SU-DHL-6 (cell line): Measurements from ENCODE around the gene WNT16.

Experiments used
- H2AFZ ChIP-seq: fragments of 200-600 bp; sonication (generic); 2 replicates; pipeline ENCODE4 v1.6.1; 2014; ENCODE audit warnings: low read depth, mild to moderate bottlenecking, moderate library complexity, mixed read lengths, antibody characterized with exemption, low read length; ENCODE audit not compliant: severe bottlenecking
- H3F3A ChIP-seq: fragments of 200-600 bp; shearing (Covaris generic); 2 replicates; pipeline ENCODE4 v1.6.0; 2016; ENCODE audit warnings: antibody characterized with exemption, mild to moderate bottlenecking; ENCODE audit not compliant: insufficient read depth
- H3K27ac ChIP-seq: fragments of 200-600 bp; sonication (generic); 2 replicates; pipeline ENCODE4 v1.5.1; 2016; ENCODE audit warnings: low read depth, mild to moderate bottlenecking, low read length, moderate library complexity, mixed read lengths
- H3K27me3 ChIP-seq: fragments of 200-600 bp; sonication (generic), shearing (Covaris generic); 2 replicates; pipeline ENCODE4 v1.6.0; 2014; ENCODE audit warnings: mild to moderate bottlenecking, low read length
- H3K36me3 ChIP-seq: fragments of 200-600 bp; sonication (generic); 2 replicates; pipeline ENCODE4 v1.6.1; 2014; ENCODE audit warnings: mild to moderate bottlenecking, low read length, mixed read lengths
- H3K4me2 ChIP-seq: fragments of 300-600, 200-600 bp; shearing (Covaris generic), sonication (generic); 2 replicates; pipeline ENCODE4 v1.6.0; 2014; ENCODE audit warnings: low read length, low read depth, mild to moderate bottlenecking; ENCODE audit not compliant: poor library complexity, severe bottlenecking
- H3K4me3 ChIP-seq: fragments of 200-600 bp; sonication (generic); 2 replicates; pipeline ENCODE4 v1.5.1; 2014; ENCODE audit warnings: antibody characterized with exemption, low read length, mild to moderate bottlenecking, mixed read lengths; ENCODE audit not compliant: insufficient read depth, poor library complexity, severe bottlenecking
- H3K79me2 ChIP-seq: fragments of 200-600 bp; sonication (generic); 2 replicates; pipeline ENCODE4 v1.6.1; 2014; ENCODE audit warnings: mild to moderate bottlenecking, low read length, moderate library complexity; ENCODE audit not compliant: insufficient read depth
- H3K9ac ChIP-seq: fragments of 200-600 bp; sonication (generic); 2 replicates; pipeline ENCODE4 v1.7.0; 2014; ENCODE audit warnings: mild to moderate bottlenecking, low read length
- H3K9me2 ChIP-seq: fragments of 200-600 bp; sonication (generic); replicated peaks from 2 replicates; pipeline ENCODE4 v1.6.1; 2014; ENCODE audit warnings: low read length; ENCODE audit not compliant: insufficient read depth
- H3K9me3 ChIP-seq: fragments of 200-600 bp; sonication (generic); 2 replicates; pipeline ENCODE4 v1.6.1; 2014; ENCODE audit warnings: low read length, mixed read lengths; ENCODE audit not compliant: insufficient read depth
- H4K20me1 ChIP-seq: fragments of 200-600 bp; sonication (generic); 2 replicates; pipeline ENCODE4 v1.6.1; 2014; ENCODE audit warnings: low read depth, mild to moderate bottlenecking, antibody characterized with exemption, low read length, moderate library complexity, mixed read lengths
- EZH2phosphoT487 ChIP-seq: fragments of 200-600 bp; sonication (generic), shearing (Covaris generic); conservative IDR thresholded peaks from 2 replicates; pipeline ENCODE4 v1.6.1; 2018; ENCODE audit warnings: mild to moderate bottlenecking, antibody characterized with exemption, low read length, moderate library complexity, mixed read lengths
- TF ChIP-seq, protein P1 (sequence below): fragments of 200-600 bp; sonication (generic); IDR thresholded peaks from one replicate; pipeline ENCODE4 v1.5.1; 2017; ENCODE audit warnings: antibody characterized with exemption, mild to moderate bottlenecking, low read length, moderate library complexity; ENCODE audit not compliant: insufficient read depth, poor library complexity, severe bottlenecking

WNT16 gene

DNA sequence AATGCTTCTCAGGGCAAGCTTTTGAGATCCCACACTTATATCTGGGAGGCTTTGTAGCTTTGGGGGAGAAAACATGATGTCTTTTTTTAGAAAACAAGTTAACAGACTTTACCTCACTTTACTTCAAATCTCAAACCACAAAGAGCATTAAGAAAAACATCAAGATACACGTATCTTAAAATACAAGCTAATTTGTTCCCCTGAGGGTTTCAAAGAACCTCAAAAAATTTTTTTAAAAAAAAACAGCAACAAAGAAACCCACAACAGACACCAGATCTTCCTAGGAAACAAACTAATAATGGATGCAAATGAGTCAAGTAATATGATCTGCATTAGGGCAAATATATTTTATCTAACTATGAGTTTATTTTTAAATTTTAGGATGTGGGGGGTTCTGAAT, 42.6 kb downstream of the WNT16 start:
- no peak overlapping the region for H3K4me3 ChIP-seq
- H3K9me2 ChIP-seq: no peaks in the 10 kb centered on the region
- H4K20me1 ChIP-seq: no peaks in the 10 kb centered on the region
- no peaks in the 10 kb centered on the region for H3K9me3 ChIP-seq
- H3K36me3 ChIP-seq: peaks cover 15% of the 10 kb centered on the region
- H3K27ac ChIP-seq: peak overlapping the region; percentile 83
- no peaks in the 10 kb centered on the region for H3K27me3 ChIP-seq
- TF ChIP-seq, protein P1, sequence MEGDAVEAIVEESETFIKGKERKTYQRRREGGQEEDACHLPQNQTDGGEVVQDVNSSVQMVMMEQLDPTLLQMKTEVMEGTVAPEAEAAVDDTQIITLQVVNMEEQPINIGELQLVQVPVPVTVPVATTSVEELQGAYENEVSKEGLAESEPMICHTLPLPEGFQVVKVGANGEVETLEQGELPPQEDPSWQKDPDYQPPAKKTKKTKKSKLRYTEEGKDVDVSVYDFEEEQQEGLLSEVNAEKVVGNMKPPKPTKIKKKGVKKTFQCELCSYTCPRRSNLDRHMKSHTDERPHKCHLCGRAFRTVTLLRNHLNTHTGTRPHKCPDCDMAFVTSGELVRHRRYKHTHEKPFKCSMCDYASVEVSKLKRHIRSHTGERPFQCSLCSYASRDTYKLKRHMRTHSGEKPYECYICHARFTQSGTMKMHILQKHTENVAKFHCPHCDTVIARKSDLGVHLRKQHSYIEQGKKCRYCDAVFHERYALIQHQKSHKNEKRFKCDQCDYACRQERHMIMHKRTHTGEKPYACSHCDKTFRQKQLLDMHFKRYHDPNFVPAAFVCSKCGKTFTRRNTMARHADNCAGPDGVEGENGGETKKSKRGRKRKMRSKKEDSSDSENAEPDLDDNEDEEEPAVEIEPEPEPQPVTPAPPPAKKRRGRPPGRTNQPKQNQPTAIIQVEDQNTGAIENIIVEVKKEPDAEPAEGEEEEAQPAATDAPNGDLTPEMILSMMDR: no peak
- TF ChIP-seq EZH2phosphoT487: no peak
- H2AFZ ChIP-seq: no peak overlapping the region
- peak overlapping the region; percentile 18 for H3K9ac ChIP-seq
- peaks cover 66% of the 10 kb centered on the region for H3F3A ChIP-seq
- no peaks in the 10 kb centered on the region; the same call in 1 of the 2 replicates for H3K79me2 ChIP-seq
- peak overlapping the region; percentile 77 for H3K4me2 ChIP-seq

DNA sequence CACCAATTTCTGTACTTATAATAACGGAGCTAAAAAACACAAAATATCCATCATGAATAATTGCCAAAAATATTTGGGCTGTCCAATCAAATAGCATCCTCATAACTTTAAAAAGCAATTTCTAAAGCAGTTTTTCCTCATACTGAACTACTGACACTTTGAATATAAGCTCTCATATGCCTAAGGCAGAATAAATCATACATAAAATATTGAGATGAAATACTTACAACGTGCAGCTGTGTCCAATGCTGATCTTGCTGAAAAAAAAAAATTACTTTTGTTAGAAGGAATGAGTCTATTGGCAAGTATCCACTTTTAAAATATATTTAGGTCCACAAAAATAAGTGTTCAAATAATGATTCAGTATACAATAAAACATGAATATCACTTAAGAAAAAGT, 43.1 kb downstream of the WNT16 start:
- H3K4me2 ChIP-seq: peak overlapping the region; percentile 77
- H3F3A ChIP-seq: peaks cover 69% of the 10 kb centered on the region
- no peak overlapping the region for H2AFZ ChIP-seq
- H3K9me2 ChIP-seq: no peaks in the 10 kb centered on the region
- peak overlapping the region; percentile 83 for H3K27ac ChIP-seq
- H3K9me3 ChIP-seq: no peaks in the 10 kb centered on the region
- H3K4me3 ChIP-seq: peak overlapping the region; percentile 38
- no peak for TF ChIP-seq EZH2phosphoT487
- TF ChIP-seq, protein P1: no peak
- peak overlapping the region; percentile 6; the same call in 1 of the 2 replicates for H3K9ac ChIP-seq
- H3K79me2 ChIP-seq: no peaks in the 10 kb centered on the region; the same call in 1 of the 2 replicates
- no peaks in the 10 kb centered on the region for H4K20me1 ChIP-seq
- peaks cover 18% of the 10 kb centered on the region for H3K36me3 ChIP-seq
- H3K27me3 ChIP-seq: no peaks in the 10 kb centered on the region

DNA sequence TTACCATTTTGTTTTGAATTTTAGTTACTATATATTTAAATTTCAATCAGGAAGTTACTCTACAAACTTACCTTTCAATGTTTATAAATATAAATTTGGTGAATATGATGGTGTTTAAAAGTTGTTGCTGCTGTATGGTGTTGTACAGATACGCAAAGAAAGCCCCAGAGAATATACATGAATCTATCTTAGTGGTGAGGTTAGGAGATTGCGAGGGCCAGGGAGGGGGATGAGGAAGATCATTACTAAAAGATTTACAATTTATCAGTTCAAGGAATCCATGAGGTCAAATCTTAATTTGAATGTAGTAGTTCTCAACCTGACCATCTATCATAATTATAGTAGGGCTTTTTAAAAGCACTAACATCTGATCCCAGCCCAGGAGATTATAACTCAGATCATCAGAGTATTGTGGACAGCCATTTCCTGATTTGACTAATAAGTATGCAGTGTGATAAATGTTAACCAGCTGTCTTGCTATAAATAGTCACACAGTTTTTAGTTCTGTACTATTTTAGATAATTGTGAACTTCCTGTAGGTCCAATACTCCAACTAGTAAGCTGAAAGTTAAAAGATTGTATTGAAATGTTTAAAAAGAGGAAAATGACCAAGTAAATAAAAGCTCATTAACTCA, 43.7 kb downstream of the WNT16 start:
- Histone ChIP-seq H3K9ac (peak overlapping the region; percentile 13; the same call in 1 of the 2 replicates), H3K36me3 (peaks cover 22% of the 10 kb centered on the region), H2AFZ (no peak overlapping the region), H3K9me2 (no peaks in the 10 kb centered on the region), H3K79me2 (no peaks in the 10 kb centered on the region; the same call in 1 of the 2 replicates), H3K4me3 (peak overlapping the region; percentile 38), H4K20me1 (no peaks in the 10 kb centered on the region), H3K27ac (peak overlapping the region; percentile 83), H3K27me3 (no peaks in the 10 kb centered on the region), H3K9me3 (no peaks in the 10 kb centered on the region), H3K4me2 (peak overlapping the region; percentile 77), H3F3A (peaks cover 69% of the 10 kb centered on the region)
- TF ChIP-seq EZH2phosphoT487: no peak
- TF ChIP-seq, protein P1: no peak
